Small intestine (tissue), 7 donors: Measurements from ENCODE around the gene SLC4A1AP. TPM values are rescaled to one million over a fixed set of nuclear protein-coding genes. Genes with fewer than 3 reads are reported as not detected.

ENCODE experiments used
- DNase-seq, 2 donors: peaks; one replicate each; pipeline versions ENCODE4 v3.0.0 to v3.0.0-alpha.2; 2013
- FAIRE-seq: peaks from 2 replicates; lab custom pipeline; 2012; peaks lifted over from hg19 to GRCh38; lab: Jason Lieb, UNC
- H3K27ac ChIP-seq, 3 donors: one replicate each; pipeline ENCODE4 v1.5.1; 2013; ENCODE audit warnings: low read length in 2 of 3, mild to moderate bottlenecking in 2 of 3, control low read depth in 1 of 3, inconsistent platforms in 1 of 3, low read depth in 1 of 3, moderate library complexity in 1 of 3
- H3K27me3 ChIP-seq, 3 donors: one replicate each; pipeline ENCODE4 v1.6.1; 2013; ENCODE audit warnings: low read length in 3 of 3, inconsistent platforms in 1 of 3; ENCODE audit not compliant: control insufficient read depth in 3 of 3, insufficient read depth in 3 of 3
- H3K36me3 ChIP-seq, 3 donors: one replicate each; pipeline ENCODE4 v1.6.1; 2013; ENCODE audit warnings: low read length in 3 of 3, inconsistent platforms in 1 of 3, low read depth in 1 of 3, mild to moderate bottlenecking in 1 of 3, moderate library complexity in 1 of 3; ENCODE audit not compliant: control insufficient read depth in 3 of 3, insufficient read depth in 2 of 3
- H3K4me1 ChIP-seq, 3 donors: one replicate each; pipeline ENCODE4 v1.6.1; 2013; ENCODE audit warnings: low read length in 2 of 3, inconsistent platforms in 1 of 3, low read depth in 1 of 3, mild to moderate bottlenecking in 1 of 3, moderate library complexity in 1 of 3; ENCODE audit not compliant: control insufficient read depth in 3 of 3, insufficient read depth in 2 of 3
- H3K4me3 ChIP-seq, 3 donors: one replicate each; pipeline ENCODE4 v1.5.1; 2013; ENCODE audit warnings: low read length in 3 of 3, control low read depth in 1 of 3, inconsistent platforms in 1 of 3, low read depth in 1 of 3, mild to moderate bottlenecking in 1 of 3, moderate library complexity in 1 of 3
- H3K9me3 ChIP-seq, 2 donors: one replicate each; pipeline ENCODE4 v1.6.1; 2013; ENCODE audit warnings: low read depth in 1 of 2, low read length in 1 of 2; ENCODE audit not compliant: control insufficient read depth in 2 of 2, insufficient read depth in 1 of 2
- WGBS, 3 donors: extraction: QIAGEN DNeasy Blood & Tissue Kit; methylation state at CpG; one replicate each; pipeline ENCODE4 v1.1.7; 2013; 5-methylcytosine and 5-hydroxymethylcytosine counted together
- polyA plus RNA-seq, 4 donors: library from polyadenylated mRNA; stranded (reverse) in 3 of 4; unstranded in 1 of 4; fragments of 200-250 nt in 3 of 4; fragments of 120-200 nt in 1 of 4; gene quantifications; one replicate each; pipeline versions ENCODE4 v1.2.1 to v1.2.3, GENCODE V29; 2013
- donor health status: healthy with polysubstance abuse.
- donor health status: control.
- donor health status: control.
- donor health status: Bipolar disorder and iron deficiency.
- donor health status: healthy.

Gene SLC4A1AP
- polyA plus RNA-seq, 4 donors = 11.6 to 23.4 (median 13.7) TPM

DNA sequence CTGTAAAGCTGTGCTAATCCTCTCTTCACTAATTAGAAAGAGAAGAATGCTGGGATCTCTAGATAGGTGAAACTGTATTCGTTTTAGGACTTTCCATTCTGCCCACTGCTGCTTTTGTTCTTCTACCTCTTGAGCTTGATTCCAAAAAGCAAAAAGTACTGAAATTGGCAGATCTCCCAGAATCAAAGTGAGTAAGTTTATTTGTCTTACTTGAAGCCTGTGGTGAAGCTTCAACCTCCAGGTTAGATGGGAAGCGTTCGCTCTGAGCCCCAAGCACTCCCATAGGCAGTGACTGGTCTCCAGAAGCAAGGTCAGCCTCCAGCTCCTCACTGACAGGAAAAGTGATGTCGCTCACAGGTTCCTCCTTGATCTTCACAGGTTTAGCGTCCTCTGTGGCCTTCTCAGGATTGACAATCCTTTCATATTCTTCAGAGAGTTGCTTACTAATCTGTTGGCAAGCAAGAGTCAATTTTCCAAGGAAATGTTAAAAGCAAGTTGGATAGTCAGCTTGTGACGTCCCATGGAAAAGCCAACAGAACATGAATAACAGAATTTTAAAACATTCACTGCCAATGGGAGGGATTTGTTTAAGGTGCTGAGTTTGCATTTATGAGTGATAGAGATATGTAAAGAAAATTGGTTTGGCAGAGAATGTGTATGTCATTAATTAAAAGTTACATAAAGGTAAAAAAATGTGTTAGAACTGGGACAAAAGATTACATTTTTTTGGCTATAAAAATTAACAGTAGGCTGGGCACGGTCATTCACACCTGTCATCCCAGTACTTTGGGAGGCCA, 8.3 kb upstream of the SLC4A1AP start:
- H3K9me3 ChIP-seq = no peaks in the 10 kb centered on the region
- DNase-seq (no peak), FAIRE-seq (no peak)
- no peak overlapping the region for H3K4me3 ChIP-seq
- H3K27me3 ChIP-seq = no peaks in the 10 kb centered on the region
- 92 to 93% (median 93%) methylated on average over 7 of the region's 7 CpGs for WGBS, 3 donors
- H3K4me1 ChIP-seq = no peaks in the 10 kb centered on the region
- peaks cover 26 to 27% (median 26%) of the 10 kb centered on the region in 3 donors for H3K36me3 ChIP-seq
- H3K27ac ChIP-seq = no peak overlapping the region

DNA sequence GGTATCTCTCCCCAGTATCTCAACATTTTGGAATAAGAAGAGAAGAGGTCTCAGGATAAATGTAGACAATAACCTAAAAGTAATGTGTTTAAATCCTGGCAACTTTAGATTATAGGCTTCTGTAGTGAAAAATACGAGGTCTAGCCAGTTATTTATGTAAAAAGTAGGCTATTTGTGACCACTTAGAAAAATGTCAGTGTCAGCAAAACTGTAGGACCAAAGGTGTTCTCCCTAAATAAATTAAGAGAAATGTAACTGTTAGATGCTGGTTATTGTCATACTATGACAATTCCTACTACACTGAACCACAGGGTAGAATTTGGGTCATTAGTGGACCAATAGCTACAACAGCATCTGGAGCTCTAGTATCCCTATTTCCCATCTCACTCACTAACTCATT, 2.3 kb upstream of the SLC4A1AP start:
- Histone ChIP-seq H3K27ac (no peak overlapping the region), H3K4me3 (no peak overlapping the region), H3K4me1 (peaks cover 10 to 12% (median 12%) of the 10 kb centered on the region in 3 donors), H3K27me3 (no peaks in the 10 kb centered on the region), H3K36me3 (peaks cover 6 to 19% (median 15%) of the 10 kb centered on the region in 3 donors), H3K9me3 (no peaks in the 10 kb centered on the region)
- 85 to 91% (median 88%) methylated on average over 1 of the region's 1 CpG for WGBS, 3 donors
- FAIRE-seq = no peak
- no peak for DNase-seq

DNA sequence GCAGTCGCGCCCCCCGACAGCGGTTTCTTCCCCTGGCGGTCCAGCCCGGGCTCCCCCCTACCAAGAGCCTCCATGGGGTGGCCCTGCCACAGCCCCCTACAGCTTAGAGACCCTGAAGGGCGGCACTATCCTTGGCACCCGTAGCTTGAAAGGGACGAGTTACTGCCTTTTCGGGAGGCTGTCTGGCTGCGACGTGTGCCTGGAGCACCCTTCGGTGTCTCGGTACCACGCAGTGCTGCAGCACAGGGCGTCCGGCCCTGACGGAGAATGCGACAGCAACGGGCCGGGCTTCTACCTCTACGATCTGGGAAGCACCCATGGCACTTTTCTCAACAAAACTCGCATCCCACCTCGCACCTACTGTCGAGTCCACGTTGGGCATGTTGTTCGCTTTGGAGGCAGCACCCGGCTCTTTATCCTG, 475 bp downstream of the SLC4A1AP start:
- Histone ChIP-seq H3K4me1 (peaks cover 10 to 12% (median 12%) of the 10 kb centered on the region in 3 donors), H3K9me3 (no peaks in the 10 kb centered on the region), H3K27ac (peak overlapping the region; percentile 74 to 91 (median 83)), H3K36me3 (peaks cover 3 to 12% (median 11%) of the 10 kb centered on the region in 3 donors), H3K4me3 (peak overlapping the region; percentile 73 to 95 (median 91)), H3K27me3 (no peaks in the 10 kb centered on the region)
- 3 to 4% (median 3%) methylated on average over 24 to 28 of the region's 28 CpGs for WGBS, 3 donors
- FAIRE-seq = no peak
- no peak for DNase-seq

DNA sequence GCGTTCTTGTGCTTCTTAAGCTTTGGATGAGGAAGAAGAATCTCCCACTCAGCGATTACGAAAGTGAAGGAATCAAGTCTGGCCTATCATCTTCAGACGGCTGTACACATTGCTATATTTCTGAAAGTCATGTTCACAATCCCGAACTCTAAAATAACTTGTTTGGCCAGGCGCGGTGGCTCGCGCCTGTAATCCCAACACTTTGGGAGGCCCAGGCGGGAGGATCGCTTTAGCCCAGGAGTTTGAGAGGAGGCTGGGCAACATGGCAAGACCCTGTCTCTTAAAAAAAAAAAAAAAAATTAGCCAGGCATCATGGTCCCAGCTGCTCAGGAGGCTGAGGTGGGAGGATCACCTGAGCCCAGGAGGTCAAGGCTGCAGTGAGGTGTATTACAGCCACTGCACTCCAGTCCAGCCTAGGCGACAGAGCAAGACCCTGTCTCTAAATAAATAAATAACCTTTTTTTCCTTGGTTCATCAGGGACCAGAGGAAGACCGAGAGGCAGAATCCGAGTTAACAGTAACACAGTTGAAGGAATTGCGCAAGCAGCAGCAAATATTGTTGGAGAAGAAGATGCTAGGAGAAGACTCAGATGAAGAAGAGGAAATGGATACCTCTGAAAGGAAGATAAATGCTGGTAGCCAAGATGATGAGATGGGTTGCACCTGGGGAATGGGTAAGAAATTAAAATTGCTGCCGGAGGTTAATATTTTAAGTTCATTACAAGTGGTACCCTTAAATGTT, 1.1 kb downstream of the SLC4A1AP start:
- peaks cover 10 to 12% (median 12%) of the 10 kb centered on the region in 3 donors for H3K4me1 ChIP-seq
- WGBS, 3 donors = 81 to 86% (median 85%) methylated on average over 16 of the region's 16 CpGs
- H3K36me3 ChIP-seq = peaks cover 3 to 15% (median 11%) of the 10 kb centered on the region in 3 donors
- H3K27ac ChIP-seq = no peak overlapping the region
- H3K27me3 ChIP-seq = no peaks in the 10 kb centered on the region
- FAIRE-seq = no peak
- DNase-seq = no peak
- H3K4me3 ChIP-seq = peak overlapping the region; percentile 73 to 95 (median 91)
- no peaks in the 10 kb centered on the region for H3K9me3 ChIP-seq

DNA sequence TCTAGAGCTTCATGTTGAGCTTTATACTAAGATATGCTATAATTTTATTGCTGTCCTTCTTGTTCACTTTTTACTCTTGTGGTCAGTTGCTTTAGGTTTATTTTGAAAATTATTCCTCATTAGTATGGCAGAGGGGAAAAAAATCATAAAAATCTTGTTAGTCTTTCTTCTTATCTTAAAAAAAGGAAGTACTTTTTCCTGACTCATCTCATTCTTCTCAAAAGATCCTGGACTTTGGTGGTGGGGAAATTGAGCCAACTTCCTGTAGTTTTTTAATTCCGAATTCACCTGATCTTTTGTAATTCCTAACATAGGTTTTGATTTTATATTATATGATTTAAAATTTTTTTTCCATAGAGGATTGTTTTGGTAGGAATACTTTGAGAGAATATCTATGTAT, 3.8 kb downstream of the SLC4A1AP start:
- WGBS, 3 donors = 54 to 86% (median 72%) methylated on average over 1 of the region's 1 CpG

DNA sequence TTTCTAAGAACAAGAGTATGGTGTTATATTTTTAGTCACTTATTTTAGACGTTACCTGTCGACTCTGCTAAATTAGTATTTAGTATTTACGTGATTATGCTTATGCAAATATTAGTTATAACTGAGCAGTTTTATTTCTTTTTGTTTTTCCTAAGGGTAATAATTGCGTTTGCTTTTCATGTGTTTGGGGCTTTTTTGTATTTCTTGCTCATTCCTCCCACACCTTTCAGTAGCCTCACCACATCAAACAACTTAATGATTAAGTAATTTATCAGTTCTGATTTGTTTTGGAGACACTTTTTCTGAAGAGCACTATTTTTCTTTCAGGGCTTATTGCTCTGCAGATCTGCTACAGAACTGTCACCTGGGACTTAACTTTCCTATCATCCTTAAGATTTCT, 7.5 kb downstream of the SLC4A1AP start:
- H3K9me3 ChIP-seq = no peaks in the 10 kb centered on the region
- no peak for DNase-seq
- WGBS, 3 donors = 85 to 93% (median 90%) methylated on average over 4 of the region's 4 CpGs
- no peak for FAIRE-seq
- no peak overlapping the region for H3K27ac ChIP-seq
- H3K36me3 ChIP-seq = peaks cover 3 to 21% (median 10%) of the 10 kb centered on the region in 3 donors
- H3K4me3 ChIP-seq = no peak overlapping the region
- H3K27me3 ChIP-seq = no peaks in the 10 kb centered on the region
- no peaks in the 10 kb centered on the region for H3K4me1 ChIP-seq

More for the DNA sequence above, 3.8 kb downstream of the SLC4A1AP start:
- no peak for FAIRE-seq
- H3K4me1 ChIP-seq = peaks cover 7 to 10% (median 9%) of the 10 kb centered on the region in 3 donors
- no peak for DNase-seq
- H3K36me3 ChIP-seq = peaks cover 3 to 18% (median 5%) of the 10 kb centered on the region in 3 donors
- H3K4me3 ChIP-seq = no peak overlapping the region
- H3K27me3 ChIP-seq = no peaks in the 10 kb centered on the region
- H3K27ac ChIP-seq = no peak overlapping the region
- no peaks in the 10 kb centered on the region for H3K9me3 ChIP-seq

DNA sequence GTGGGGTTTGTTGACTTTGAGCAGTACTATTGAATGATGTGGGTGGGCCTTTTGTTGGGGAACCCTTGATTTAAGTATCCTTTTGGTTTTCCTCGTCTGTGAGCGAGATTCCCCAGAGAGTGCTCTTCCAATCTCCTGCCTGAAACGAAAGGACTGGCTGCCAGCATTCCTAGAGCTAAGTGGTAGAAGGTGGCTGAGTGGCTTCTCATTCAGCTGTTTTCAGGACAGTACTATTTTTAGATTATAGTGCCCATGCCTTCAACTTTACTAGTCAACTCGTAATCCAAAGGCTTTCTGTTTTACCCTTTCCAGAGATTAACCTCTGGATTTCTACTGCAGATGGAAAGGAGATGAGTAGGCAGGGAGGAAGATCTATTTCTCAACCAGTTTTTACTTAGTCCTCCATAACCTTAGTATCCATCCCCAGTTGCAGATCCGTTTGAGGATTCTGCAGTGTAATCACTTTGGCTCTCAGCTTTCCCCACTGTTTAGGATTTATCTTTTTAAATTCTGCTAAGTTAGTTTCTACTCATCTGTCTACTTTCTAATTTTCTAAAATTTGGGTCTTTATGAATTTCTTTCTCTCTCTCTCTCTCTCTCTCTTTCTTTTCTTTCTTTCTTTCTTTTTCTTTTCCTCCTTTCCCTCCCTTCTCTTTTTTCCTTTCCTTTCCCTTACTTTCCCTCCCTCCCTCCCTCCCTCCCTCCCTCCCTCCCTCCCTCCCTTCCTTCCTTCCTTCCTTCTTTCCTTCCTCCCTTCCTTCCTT, 9.2 kb downstream of the SLC4A1AP start:
- DNase-seq (no peak), FAIRE-seq (no peak)
- H3K9me3 ChIP-seq = no peaks in the 10 kb centered on the region
- 84 to 93% (median 85%) methylated on average over 5 of the region's 5 CpGs for WGBS, 3 donors
- no peaks in the 10 kb centered on the region for H3K27me3 ChIP-seq
- H3K4me3 ChIP-seq = no peak overlapping the region
- no peaks in the 10 kb centered on the region for H3K4me1 ChIP-seq
- H3K27ac ChIP-seq = no peak overlapping the region
- peaks cover 6 to 28% (median 14%) of the 10 kb centered on the region in 3 donors for H3K36me3 ChIP-seq

DNA sequence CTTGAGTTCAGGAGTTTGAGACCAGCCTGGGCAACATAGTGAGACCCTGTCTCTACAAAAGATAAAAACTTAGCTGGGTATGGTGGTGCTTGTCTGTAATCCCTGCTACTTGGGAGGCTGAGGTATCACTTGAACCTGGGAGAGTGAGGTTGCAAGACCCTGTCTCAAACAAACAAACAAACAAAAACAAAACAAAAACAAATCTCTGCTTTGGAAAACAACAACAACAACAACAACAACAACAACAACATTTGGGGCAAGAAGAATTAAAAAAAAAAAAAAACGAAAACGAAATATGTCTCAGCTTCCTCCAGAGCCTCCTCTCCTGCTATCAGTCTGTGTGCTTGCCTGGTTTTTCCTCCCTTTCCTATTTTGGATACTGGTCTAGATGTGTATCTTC, 16.9 kb downstream of the SLC4A1AP start:
- no peak for FAIRE-seq
- no peak overlapping the region for H3K4me3 ChIP-seq
- peaks cover 13 to 28% (median 21%) of the 10 kb centered on the region in 3 donors for H3K36me3 ChIP-seq
- no peak for DNase-seq
- peaks cover 0 to 8% (median 3%) of the 10 kb centered on the region in 3 donors for H3K4me1 ChIP-seq
- H3K9me3 ChIP-seq = no peaks in the 10 kb centered on the region
- 89 to 92% (median 90%) methylated on average over 2 of the region's 2 CpGs for WGBS, 3 donors
- H3K27ac ChIP-seq = no peak overlapping the region
- H3K27me3 ChIP-seq = no peaks in the 10 kb centered on the region
